NCI-H524 treated with DMSO at 0.1 percent for 48 hours (cell line): ENCODE measurements around the gene ARHGEF38.

Experiments
- DNase-seq: peaks from one replicate; lab custom pipeline; 2025; lab: John Stamatoyannopoulos, UW

ARHGEF38 gene

GRCh38 chr4:105551965-105552746, at the start of gene ARHGEF38:
Gene ARHGEF38 (plus strand): TSS chr4:105552620. CDS start chr4:105552766, 146 bp downstream.
- DNase-seq = no peak

- DNase-seq = no peak
Measured at GRCh38 chr4:105503484-105503883, 48.9 kb upstream of the ARHGEF38 start.

- DNase-seq = no peak
Measured at GRCh38 chr4:105504744-105505143, 47.7 kb upstream of the ARHGEF38 start.

- no peak for DNase-seq
Measured at GRCh38 chr4:105509291-105509690, 43.1 kb upstream of the ARHGEF38 start.

GRCh38 chr4:105509714-105510113, 42.7 kb upstream of the ARHGEF38 start:
- no peak for DNase-seq

- no peak for DNase-seq
Measured at GRCh38 chr4:105510245-105510644, 42.2 kb upstream of the ARHGEF38 start.

- no peak for DNase-seq
Measured at GRCh38 chr4:105520819-105521790, 31.3 kb upstream of the ARHGEF38 start.

- DNase-seq = no peak
Measured at GRCh38 chr4:105526656-105527055, 25.8 kb upstream of the ARHGEF38 start.

GRCh38 chr4:105527081-105527480, 25.3 kb upstream of the ARHGEF38 start:
- no peak for DNase-seq

- DNase-seq = no peak
Measured at GRCh38 chr4:105536601-105537000, 15.8 kb upstream of the ARHGEF38 start.

- no peak for DNase-seq
Measured at GRCh38 chr4:105541420-105541819, 11.0 kb upstream of the ARHGEF38 start.

GRCh38 chr4:105542039-105542438, 10.4 kb upstream of the ARHGEF38 start:
- DNase-seq = no peak

- no peak for DNase-seq
Measured at GRCh38 chr4:105543346-105543745, 9.1 kb upstream of the ARHGEF38 start.

GRCh38 chr4:105543881-105544280, 8.5 kb upstream of the ARHGEF38 start:
- no peak for DNase-seq

- DNase-seq = no peak
Measured at GRCh38 chr4:105544520-105545286, 7.7 kb upstream of the ARHGEF38 start.

GRCh38 chr4:105546086-105546485, 6.3 kb upstream of the ARHGEF38 start:
- no peak for DNase-seq

- DNase-seq = no peak
Measured at GRCh38 chr4:105547769-105548168, 4.7 kb upstream of the ARHGEF38 start.

GRCh38 chr4:105548483-105548882, 3.9 kb upstream of the ARHGEF38 start:
- no peak for DNase-seq

- DNase-seq = no peak
Measured at GRCh38 chr4:105550641-105551040, 1.8 kb upstream of the ARHGEF38 start.

GRCh38 chr4:105555409-105555808, 3.0 kb downstream of the ARHGEF38 start:
- DNase-seq = no peak

- no peak for DNase-seq
Measured at GRCh38 chr4:105556206-105556605, 3.8 kb downstream of the ARHGEF38 start.

GRCh38 chr4:105558277-105558676, 5.9 kb downstream of the ARHGEF38 start:
- no peak for DNase-seq
